NT2/D1 (cell line): ENCODE data around the gene NDUFAF2.

Experiments
- SUZ12 ChIP-seq: IDR thresholded peaks from 2 replicates; pipeline ENCODE4 v1.6.1; 2011; ENCODE audit not compliant: insufficient read length, insufficient read depth; ENCODE audit errors: extremely low read depth
- ZNF274 ChIP-seq: IDR thresholded peaks from 2 replicates; pipeline ENCODE4 v1.6.1; 2011; ENCODE audit warnings: mild to moderate bottlenecking, low read depth, low read length

DNA sequence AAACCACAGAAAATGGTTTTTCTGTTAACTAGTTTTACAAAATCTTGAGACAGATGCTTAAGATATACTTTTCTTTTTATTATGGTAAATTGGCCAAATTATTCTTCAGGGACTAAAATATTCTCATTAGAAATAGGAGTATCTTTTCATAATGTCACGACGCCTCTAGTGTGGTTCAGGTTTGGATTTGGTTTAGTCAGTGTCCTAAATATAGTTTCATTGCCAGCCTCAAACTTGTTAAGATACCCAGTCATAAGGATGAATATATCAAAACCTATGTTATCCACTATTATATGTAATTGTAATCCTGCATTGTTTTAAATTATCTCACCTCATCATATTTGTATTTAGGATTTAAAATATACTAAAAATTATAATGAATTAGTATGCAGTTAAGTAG lies 13.7 kb downstream of the NDUFAF2 start:
- TF ChIP-seq ZNF274 (no peak), SUZ12 (no peak)
